GM23338 (cell line): ENCODE results near the gene RILPL1. TPM values are rescaled to one million over a fixed set of nuclear protein-coding genes. Genes with fewer than 3 reads are reported as not detected.

Source experiments
- ATAC-seq: fragments of 200-7000 bp; cut with Tn5 transposase; 3 replicates; pipeline ENCODE4 v1.9.1; 2020
- DNase-seq: peaks from one replicate; pipeline ENCODE4 v3.0.0-alpha.2; 2015; ENCODE audit warnings: low spot score
- H2AFZ ChIP-seq: fragments of 200-600 bp; sonication (generic); 2 replicates; pipeline ENCODE4 v1.8.0; 2016; ENCODE audit warnings: antibody characterized with exemption, mild to moderate bottlenecking, moderate library complexity
- H3F3A ChIP-seq: fragments of 200-600 bp; sonication (generic); replicated peaks from 2 replicates; pipeline ENCODE4 v1.8.0; 2017; ENCODE audit warnings: antibody characterized with exemption, mixed run types, low read depth
- H3K27ac ChIP-seq: fragments of 200-600 bp; sonication (generic); 2 replicates; pipeline ENCODE4 v1.6.1; 2016; ENCODE audit warnings: low read depth
- H3K27me3 ChIP-seq: fragments of 200-600 bp; sonication (generic); 2 replicates; pipeline ENCODE4 v1.8.0; 2016; ENCODE audit warnings: mild to moderate bottlenecking, mixed run types, moderate library complexity; ENCODE audit not compliant: insufficient read depth
- H3K36me3 ChIP-seq: fragments of 200-600 bp; sonication (generic); 2 replicates; pipeline ENCODE4 v1.8.0; 2016; ENCODE audit warnings: mild to moderate bottlenecking; ENCODE audit not compliant: insufficient read depth
- H3K4me1 ChIP-seq: fragments of 200-600 bp; sonication (generic); 2 replicates; pipeline ENCODE4 v1.8.0; 2016; ENCODE audit warnings: mild to moderate bottlenecking, moderate library complexity; ENCODE audit not compliant: insufficient read depth
- H3K4me2 ChIP-seq: fragments of 200-600 bp; sonication (generic); 2 replicates; pipeline ENCODE4 v1.7.1; 2017; ENCODE audit warnings: mixed run types
- H3K4me3 ChIP-seq: fragments of 200-600 bp; sonication (generic); 2 replicates; pipeline ENCODE4 v1.6.1; 2016; ENCODE audit warnings: mixed run types
- H3K79me2 ChIP-seq: fragments of 200-600 bp; sonication (generic); replicated peaks from 2 replicates; pipeline ENCODE4 v1.8.0; 2017; ENCODE audit warnings: mild to moderate bottlenecking; ENCODE audit not compliant: insufficient read depth
- H3K9me2 ChIP-seq: fragments of 200-600 bp; sonication (generic); 2 replicates; pipeline ENCODE4 v1.8.0; 2017; ENCODE audit not compliant: insufficient read depth
- H4K20me1 ChIP-seq: fragments of 200-600 bp; sonication (generic); replicated peaks from 2 replicates; pipeline ENCODE4 v1.8.0; 2017; ENCODE audit warnings: mild to moderate bottlenecking; ENCODE audit not compliant: insufficient read depth
- H3K27ac Mint-ChIP-seq: 2 replicates; pipeline ENCODE4 v1.8.0; 2020; ENCODE audit warnings: inconsistent platforms, mild to moderate bottlenecking, moderate library complexity, mixed read lengths
- H3K27me3 Mint-ChIP-seq: 3 replicates; pipeline ENCODE4 v1.8.0; 2022; ENCODE audit warnings: low read depth, mild to moderate bottlenecking, moderate library complexity, mixed read lengths, inconsistent platforms; ENCODE audit not compliant: insufficient read depth, poor library complexity
- H3K36me3 Mint-ChIP-seq: 3 replicates; pipeline ENCODE4 v1.8.0; 2021; ENCODE audit warnings: low read depth, mild to moderate bottlenecking, inconsistent platforms, moderate library complexity, mixed read lengths
- H3K4me1 Mint-ChIP-seq: 3 replicates; pipeline ENCODE4 v1.8.0; 2020; ENCODE audit warnings: mild to moderate bottlenecking, inconsistent platforms, mixed read lengths
- H3K4me3 Mint-ChIP-seq: 3 replicates; pipeline ENCODE4 v1.8.0; 2021; ENCODE audit warnings: moderate library complexity, mild to moderate bottlenecking, inconsistent platforms, mixed read lengths
- H3K9me3 Mint-ChIP-seq: 3 replicates; pipeline ENCODE4 v1.8.0; 2020; ENCODE audit warnings: moderate library complexity, mild to moderate bottlenecking, inconsistent platforms, mixed read lengths
- CREB1 ChIP-seq: fragments of 250-450 bp; sonication (Bioruptor Pico); IDR thresholded peaks from 2 replicates; pipeline ENCODE4 v1.5.0; 2020; ENCODE audit warnings: low read depth, mild to moderate bottlenecking, moderate library complexity
- CTCF ChIP-seq, 2 experiments: fragments of 200-600 bp in 1 of 2; sonication (generic) in 1 of 2; conservative IDR thresholded peaks; 2 replicates each; pipeline versions ENCODE4 v1.5.1 to v1.6.1; 2016 to 2017; ENCODE audit warnings: antibody characterized with exemption in 2 of 2, low read depth in 2 of 2, mild to moderate bottlenecking in 2 of 2, moderate library complexity in 1 of 2
- ETS1 ChIP-seq: IDR thresholded peaks from 2 replicates; pipeline ENCODE4 v1.6.1; 2016; ENCODE audit warnings: antibody characterized with exemption
- EZH2 ChIP-seq: fragments of 200-600 bp; sonication (generic); IDR thresholded peaks from one replicate; pipeline ENCODE4 v1.8.0; 2017; ENCODE audit warnings: antibody characterized with exemption, mild to moderate bottlenecking, low read depth; ENCODE audit not compliant: unreplicated experiment
- EZH2phosphoT487 ChIP-seq: fragments of 200-600 bp; sonication (generic); IDR thresholded peaks from one replicate; pipeline ENCODE4 v1.8.1; 2018; ENCODE audit warnings: antibody characterized with exemption; ENCODE audit not compliant: unreplicated experiment
- JUNB ChIP-seq: IDR thresholded peaks from one replicate; pipeline ENCODE4 v1.6.1; 2016; ENCODE audit warnings: antibody characterized with exemption; ENCODE audit not compliant: unreplicated experiment
- NANOG ChIP-seq: IDR thresholded peaks from 2 replicates; pipeline ENCODE4 v1.6.1; 2016; ENCODE audit warnings: antibody characterized with exemption, borderline replicate concordance
- POLR2AphosphoS5 ChIP-seq: IDR thresholded peaks from 2 replicates; pipeline ENCODE4 v1.6.1; 2016; ENCODE audit warnings: antibody characterized with exemption, low read depth
- REST ChIP-seq: IDR thresholded peaks from one replicate; pipeline ENCODE4 v1.6.1; 2018; ENCODE audit warnings: antibody characterized with exemption; ENCODE audit not compliant: unreplicated experiment
- STAT1 ChIP-seq: IDR thresholded peaks from one replicate; pipeline ENCODE4 v1.6.1; 2016; ENCODE audit warnings: antibody characterized with exemption; ENCODE audit not compliant: unreplicated experiment
- ZNF114 ChIP-seq: fragments of 250-450 bp; sonication (Bioruptor Pico); IDR thresholded peaks from 2 replicates; pipeline ENCODE4 v1.5.0; 2020; ENCODE audit warnings: mild to moderate bottlenecking, moderate library complexity
- ZNF331 ChIP-seq: fragments of 250-450 bp; sonication (Bioruptor Pico); IDR thresholded peaks from 2 replicates; pipeline ENCODE4 v1.5.0; 2020; ENCODE audit warnings: low read depth, mild to moderate bottlenecking, moderate library complexity
- ZNF462 ChIP-seq: fragments of 250-450 bp; sonication (Bioruptor Pico); IDR thresholded peaks from 2 replicates; pipeline ENCODE4 v1.5.0; 2020; ENCODE audit warnings: mild to moderate bottlenecking, moderate library complexity
- polyA plus RNA-seq: library from polyadenylated mRNA; unstranded; fragments of >200 nt; fragmentation: Nextera tagmentation; extraction: Ambion mirVana; gene quantifications from 2 replicates; pipeline ENCODE4 v1.2.1, GENCODE V29; 2016
- total RNA-seq: library from RNA; depleted of rRNA; stranded (reverse); fragments of >200 nt; shearing (Covaris generic); gene quantifications from 2 replicates; pipeline ENCODE4 v1.2.3, GENCODE V29; 2014

RILPL1 gene
- total and polyA plus RNA-seq, 2 experiments from 2014 or later: 3.9 to 7.9 TPM

GRCh38 chr12:123449249-123449733, 84.2 kb downstream of the RILPL1 start:
- DNase-seq (no peak), ATAC-seq (no peak)
- Histone ChIP-seq H3F3A (0 out of 2 replicates have a peak, but pooled peaks cover 3% of the 10 kb centered on the region), H3K4me1 (peaks cover 11% of the 10 kb centered on the region), H4K20me1 (no peaks in the 10 kb centered on the region), H3K36me3 (no peaks in the 10 kb centered on the region), H3K4me3 (no peak overlapping the region), H3K79me2 (no peaks in the 10 kb centered on the region), H3K27ac (no peak overlapping the region), H3K4me2 (no peak overlapping the region), H3K27me3 (no peaks in the 10 kb centered on the region), H2AFZ (no peak overlapping the region), H3K9me2 (no peaks in the 10 kb centered on the region)
- TF ChIP-seq ZNF114 (CRISPR knock-in tag) (no peak), EZH2phosphoT487 (no peak), CTCF (conservative IDR thresholded peaks at IDR 0.05; ENCODE audit: low read depth in 2 of 2) (no peak), STAT1 (no peak), JUNB (no peak), POLR2AphosphoS5 (no peak), NANOG (no peak), REST (no peak), ZNF331 (no peak), CREB1 (CRISPR knock-in tag) (no peak), EZH2 (no peak), ETS1 (no peak), ZNF462 (no peak)
- H3K4me3 Mint-ChIP-seq: no peak overlapping the region
- H3K4me1 Mint-ChIP-seq: peaks cover 8% of the 10 kb centered on the region; the same call in 2 of the 3 replicates
- H3K36me3 Mint-ChIP-seq: no peaks in the 10 kb centered on the region
- H3K27ac Mint-ChIP-seq: no peak overlapping the region
- peaks cover 11% of the 10 kb centered on the region for H3K27me3 Mint-ChIP-seq
- no peaks in the 10 kb centered on the region for H3K9me3 Mint-ChIP-seq
